Measurements from ENCODE around the gene IL12B.

- TF ChIP-seq CTCF (IDR thresholded peaks at IDR 0.05; ENCODE audit: low read length), result no peak
- no peak for TF ChIP-seq EZH2 (IDR thresholded peaks at IDR 0.05; ENCODE audit: borderline replicate concordance, low read length)
These were observed 6.3 kb upstream of the IL12B start for GRCh38 chr5:159336586-159336985.
